ENCODE data around the gene SIRT7.
"Not testable (repeated sequence)": the region's sequence is repeated elsewhere in the genome, so short reads cannot be mapped to it uniquely, and the experiment has no call there.

SIRT7 gene

GRCh38 chr17:81954131-81955057 lies 36.4 kb upstream of the SIRT7 start:
- no peak for DNase-seq

GRCh38 chr17:81953443-81953842 lies 35.5 kb upstream of the SIRT7 start:
- not testable (repeated sequence) for DNase-seq

GRCh38 chr17:81952792-81953228 lies 34.8 kb upstream of the SIRT7 start:
- no peak for DNase-seq

GRCh38 chr17:81951785-81952684 lies 34.1 kb upstream of the SIRT7 start:
- no peak for DNase-seq

- DNase-seq = no peak
Measured at GRCh38 chr17:81950501-81950900, 32.5 kb upstream of the SIRT7 start.

- DNase-seq = no peak
Measured at GRCh38 chr17:81948635-81949378, 30.8 kb upstream of the SIRT7 start.

GRCh38 chr17:81947189-81947588 lies 29.2 kb upstream of the SIRT7 start, which contains the start of gene MYADML2:
Gene MYADML2 (minus strand): TSS chr17:81947233. CDS start chr17:81941741, 5,492 bp downstream.
- DNase-seq = no peak

GRCh38 chr17:81944858-81945257 lies 26.9 kb upstream of the SIRT7 start:
- no peak for DNase-seq

- no peak for DNase-seq
Measured at GRCh38 chr17:81942167-81942553, 24.2 kb upstream of the SIRT7 start.

GRCh38 chr17:81941484-81942166 lies 23.6 kb upstream of the SIRT7 start:
- DNase-seq = peak; percentile 67

- DNase-seq = no peak
Measured at GRCh38 chr17:81940538-81941483, 22.8 kb upstream of the SIRT7 start.

GRCh38 chr17:81939881-81940385 lies 22.0 kb upstream of the SIRT7 start:
- DNase-seq = no peak

GRCh38 chr17:81939218-81939617 lies 21.2 kb upstream of the SIRT7 start:
- DNase-seq = no peak

GRCh38 chr17:81935709-81936084 lies 17.7 kb upstream of the SIRT7 start:
- no peak for DNase-seq

- no peak for DNase-seq
Measured at GRCh38 chr17:81934850-81935708, 17.1 kb upstream of the SIRT7 start.

GRCh38 chr17:81934098-81934757 lies 16.3 kb upstream of the SIRT7 start:
- DNase-seq = no peak

GRCh38 chr17:81933178-81933699 lies 15.3 kb upstream of the SIRT7 start:
- no peak for DNase-seq

- no peak for DNase-seq
Measured at GRCh38 chr17:81932333-81932983, 14.5 kb upstream of the SIRT7 start.
